ENCODE measurements around the gene JMJD7.

Gene JMJD7

GRCh38 chr15:41795996-41796856 lies 31.7 kb upstream of the JMJD7 start:
- no peak overlapping the region for H3K27ac ChIP-seq (ENCODE audit: low read length)
- H3K9me3 ChIP-seq (ENCODE audit: insufficient read depth, low read length, severe bottlenecking): no peaks in the 10 kb centered on the region
- no peaks in the 10 kb centered on the region for H3K27me3 ChIP-seq (ENCODE audit: insufficient read depth, low read length, poor library complexity)
- H3K79me2 ChIP-seq (ENCODE audit: insufficient read depth, low read length): peaks cover 20% of the 10 kb centered on the region; the same call in 1 of the 2 replicates
- peaks cover 9% of the 10 kb centered on the region for H3K4me1 ChIP-seq (ENCODE audit: insufficient read depth, low read length)
- H2AFZ ChIP-seq (ENCODE audit: low read depth, low read length): no peak overlapping the region
- no peak overlapping the region for H3K4me2 ChIP-seq (ENCODE audit: insufficient read depth, low read length)
- peaks cover 16% of the 10 kb centered on the region for H3K36me3 ChIP-seq (ENCODE audit: insufficient read depth, low read length)
- ATAC-seq (ENCODE audit: insufficient read depth, low read depth) (no peak), DNase-seq (no peak)
- H4K20me1 ChIP-seq (ENCODE audit: insufficient read depth, low read length): no peaks in the 10 kb centered on the region
- TF ChIP-seq EZH2 (IDR thresholded peaks at IDR 0.05; ENCODE audit: borderline replicate concordance, low read depth, low read length, severe bottlenecking) (no peak), CTCF (IDR thresholded peaks at IDR 0.05; ENCODE audit: borderline replicate concordance, extremely low read depth, low read length, poor library complexity, severe bottlenecking) (no peak)
- H3K4me3 ChIP-seq (ENCODE audit: low read depth in 1 of 2, low read length in 2 of 2): no peak overlapping the region
- no peak overlapping the region for H3K9ac ChIP-seq (ENCODE audit: low read depth, low read length)

- Histone ChIP-seq H3K36me3 (ENCODE audit: insufficient read depth, low read length) (peaks cover 17% of the 10 kb centered on the region), H3K4me2 (ENCODE audit: insufficient read depth, low read length) (no peak overlapping the region), H3K9ac (ENCODE audit: low read depth, low read length) (no peak overlapping the region), H3K27ac (ENCODE audit: low read length) (no peak overlapping the region), H4K20me1 (ENCODE audit: insufficient read depth, low read length) (no peaks in the 10 kb centered on the region), H3K79me2 (ENCODE audit: insufficient read depth, low read length) (peaks cover 18% of the 10 kb centered on the region; the same call in 1 of the 2 replicates), H3K4me3 (ENCODE audit: low read depth in 1 of 2, low read length in 2 of 2) (no peak overlapping the region), H3K4me1 (ENCODE audit: insufficient read depth, low read length) (peaks cover 4% of the 10 kb centered on the region), H2AFZ (ENCODE audit: low read depth, low read length) (no peak overlapping the region), H3K9me3 (ENCODE audit: insufficient read depth, low read length, severe bottlenecking) (no peaks in the 10 kb centered on the region), H3K27me3 (ENCODE audit: insufficient read depth, low read length, poor library complexity) (no peaks in the 10 kb centered on the region)
- TF ChIP-seq EZH2 (IDR thresholded peaks at IDR 0.05; ENCODE audit: borderline replicate concordance, low read depth, low read length, severe bottlenecking) (no peak), CTCF (IDR thresholded peaks at IDR 0.05; ENCODE audit: borderline replicate concordance, extremely low read depth, low read length, poor library complexity, severe bottlenecking) (no peak)
- ATAC-seq (ENCODE audit: insufficient read depth, low read depth): no peak
- DNase-seq: no peak
These were observed 30.5 kb upstream of the JMJD7 start for GRCh38 chr15:41797201-41797944.

- Histone ChIP-seq H3K27ac (ENCODE audit: low read length) (no peak overlapping the region), H3K79me2 (ENCODE audit: insufficient read depth, low read length) (peaks cover 9% of the 10 kb centered on the region; the same call in 1 of the 2 replicates), H3K9ac (ENCODE audit: low read depth, low read length) (no peak overlapping the region), H3K27me3 (ENCODE audit: insufficient read depth, low read length, poor library complexity) (no peaks in the 10 kb centered on the region), H3K4me2 (ENCODE audit: insufficient read depth, low read length) (no peak overlapping the region), H2AFZ (ENCODE audit: low read depth, low read length) (no peak overlapping the region), H3K9me3 (ENCODE audit: insufficient read depth, low read length, severe bottlenecking) (no peaks in the 10 kb centered on the region), H3K4me1 (ENCODE audit: insufficient read depth, low read length) (peaks cover 4% of the 10 kb centered on the region), H4K20me1 (ENCODE audit: insufficient read depth, low read length) (no peaks in the 10 kb centered on the region), H3K4me3 (ENCODE audit: low read depth in 1 of 2, low read length in 2 of 2) (no peak overlapping the region), H3K36me3 (ENCODE audit: insufficient read depth, low read length) (peaks cover 17% of the 10 kb centered on the region)
- no peak for DNase-seq
- TF ChIP-seq CTCF (IDR thresholded peaks at IDR 0.05; ENCODE audit: borderline replicate concordance, extremely low read depth, low read length, poor library complexity, severe bottlenecking) (no peak), EZH2 (IDR thresholded peaks at IDR 0.05; ENCODE audit: borderline replicate concordance, low read depth, low read length, severe bottlenecking) (no peak)
- ATAC-seq (ENCODE audit: insufficient read depth, low read depth): no peak
These were observed 29.0 kb upstream of the JMJD7 start for GRCh38 chr15:41798607-41799487.

Measured in DND-41 (cell line).